GM10266 (cell line): ENCODE data around the gene TBC1D8.
"Not testable (repeated sequence)": the region's sequence is repeated elsewhere in the genome, so short reads cannot be mapped to it uniquely, and the experiment has no call there.

Experiments
- DNase-seq: peaks from one replicate; pipeline ENCODE4 v3.0.0; 2012; ENCODE audit errors: extremely low spot score
- CTCF ChIP-seq: IDR thresholded peaks from 2 replicates; pipeline ENCODE4 v1.5.1; 2012; ENCODE audit warnings: mild to moderate bottlenecking, low read depth; ENCODE audit not compliant: control insufficient read depth, insufficient read depth; ENCODE audit errors: missing control alignments

The TBC1D8 gene

GRCh38 chr2:101064505-101064867, 86.7 kb downstream of the TBC1D8 start:
- no peak for TF ChIP-seq CTCF
- no peak for DNase-seq

- TF ChIP-seq CTCF, result no peak
- no peak for DNase-seq
These were observed 87.1 kb downstream of the TBC1D8 start for GRCh38 chr2:101064125-101064502.

- TF ChIP-seq CTCF, result no peak
- no peak for DNase-seq
These were observed 87.6 kb downstream of the TBC1D8 start for GRCh38 chr2:101063352-101064124.

- DNase-seq, result no peak
- no peak for TF ChIP-seq CTCF
These were observed 92.8 kb downstream of the TBC1D8 start for GRCh38 chr2:101058386-101058785.

GRCh38 chr2:101057051-101057933, 93.9 kb downstream of the TBC1D8 start:
- no peak for TF ChIP-seq CTCF
- no peak for DNase-seq

- DNase-seq, result no peak
- no peak for TF ChIP-seq CTCF
These were observed 98.1 kb downstream of the TBC1D8 start for GRCh38 chr2:101053117-101053516.

GRCh38 chr2:101052147-101052546, 99.0 kb downstream of the TBC1D8 start:
- no peak for TF ChIP-seq CTCF
- DNase-seq, result no peak

- DNase-seq, result not testable (repeated sequence)
These were observed 100.3 kb downstream of the TBC1D8 start for GRCh38 chr2:101050886-101051285.
